ENCODE data around the gene SLC12A5.

SLC12A5 gene

DNA sequence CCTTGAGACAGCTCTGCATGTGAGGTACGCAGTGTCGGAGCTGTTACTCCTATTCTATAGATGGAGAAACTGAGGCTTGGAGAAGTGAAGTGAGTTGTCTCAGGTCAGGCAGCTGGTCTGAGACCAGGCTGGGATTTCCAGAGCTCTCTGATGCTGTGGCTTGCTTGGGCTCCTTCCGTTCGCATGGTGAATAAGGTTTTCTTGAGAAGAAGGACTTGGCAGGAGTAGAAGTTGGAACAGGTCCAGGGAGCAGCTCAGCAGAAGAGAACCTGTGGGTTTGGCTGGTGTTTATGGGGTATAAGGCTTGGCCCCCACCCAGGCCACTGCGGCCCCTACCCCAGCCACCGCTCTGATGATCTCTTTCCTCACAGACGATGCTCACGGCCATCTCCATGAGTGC lies 7.4 kb downstream of the SLC12A5 start:
- no peak overlapping the region for H3K9ac ChIP-seq (ENCODE audit: low read length in 5 of 5)
- H3K27me3 ChIP-seq (ENCODE audit: control insufficient read depth in 5 of 5, insufficient read depth in 4 of 5, low read length in 5 of 5), result peaks cover 26 to 54% (median 43%) of the 10 kb centered on the region in 5 donors
- H3K9me3 ChIP-seq (ENCODE audit: control insufficient read depth in 5 of 5, low read length in 5 of 5), result peaks cover 0 to 4% (median 0%) of the 10 kb centered on the region in 5 donors
- no peaks in the 10 kb centered on the region for H3K36me3 ChIP-seq (ENCODE audit: control insufficient read depth in 5 of 5, insufficient read depth in 5 of 5, low read length in 5 of 5)
- H3K4me3 ChIP-seq (ENCODE audit: low read depth in 1 of 5, low read length in 5 of 5), result no peak overlapping the region
- peaks cover 0 to 7% (median 5%) of the 10 kb centered on the region in 5 donors for H3K4me1 ChIP-seq (ENCODE audit: control insufficient read depth in 5 of 5, insufficient read depth in 5 of 5, low read length in 5 of 5)
- H3K27ac ChIP-seq (ENCODE audit: low read depth, low read length), result no peak overlapping the region

DNA sequence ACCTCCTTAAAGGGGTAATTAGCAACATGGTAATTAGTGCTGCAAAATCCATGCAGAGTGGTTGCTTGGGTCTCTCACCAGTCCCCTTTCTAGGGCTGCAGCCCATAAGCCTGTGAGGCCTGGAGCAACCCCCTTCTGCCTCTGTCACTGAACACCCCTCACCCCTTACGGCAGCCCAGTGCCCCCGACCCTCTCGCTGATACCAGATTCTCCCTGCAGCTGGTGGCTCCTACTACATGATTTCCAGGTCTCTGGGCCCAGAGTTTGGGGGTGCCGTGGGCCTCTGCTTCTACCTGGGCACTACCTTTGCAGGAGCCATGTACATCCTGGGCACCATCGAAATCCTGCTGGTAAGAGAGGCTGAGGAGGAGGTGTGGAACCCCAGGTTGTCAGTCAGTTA lies 8.0 kb downstream of the SLC12A5 start:
- no peaks in the 10 kb centered on the region for H3K36me3 ChIP-seq (ENCODE audit: control insufficient read depth in 5 of 5, insufficient read depth in 5 of 5, low read length in 5 of 5)
- H3K9me3 ChIP-seq (ENCODE audit: control insufficient read depth in 5 of 5, low read length in 5 of 5), result peaks cover 0 to 7% (median 0%) of the 10 kb centered on the region in 5 donors
- no peak overlapping the region for H3K4me3 ChIP-seq (ENCODE audit: low read depth in 1 of 5, low read length in 5 of 5)
- H3K27ac ChIP-seq (ENCODE audit: low read depth, low read length), result no peak overlapping the region
- H3K4me1 ChIP-seq (ENCODE audit: control insufficient read depth in 5 of 5, insufficient read depth in 5 of 5, low read length in 5 of 5), result peaks cover 0 to 2% (median 0%) of the 10 kb centered on the region in 5 donors
- no peak overlapping the region for H3K9ac ChIP-seq (ENCODE audit: low read length in 5 of 5)
- peaks cover 25 to 52% (median 37%) of the 10 kb centered on the region in 5 donors for H3K27me3 ChIP-seq (ENCODE audit: control insufficient read depth in 5 of 5, insufficient read depth in 4 of 5, low read length in 5 of 5)

DNA sequence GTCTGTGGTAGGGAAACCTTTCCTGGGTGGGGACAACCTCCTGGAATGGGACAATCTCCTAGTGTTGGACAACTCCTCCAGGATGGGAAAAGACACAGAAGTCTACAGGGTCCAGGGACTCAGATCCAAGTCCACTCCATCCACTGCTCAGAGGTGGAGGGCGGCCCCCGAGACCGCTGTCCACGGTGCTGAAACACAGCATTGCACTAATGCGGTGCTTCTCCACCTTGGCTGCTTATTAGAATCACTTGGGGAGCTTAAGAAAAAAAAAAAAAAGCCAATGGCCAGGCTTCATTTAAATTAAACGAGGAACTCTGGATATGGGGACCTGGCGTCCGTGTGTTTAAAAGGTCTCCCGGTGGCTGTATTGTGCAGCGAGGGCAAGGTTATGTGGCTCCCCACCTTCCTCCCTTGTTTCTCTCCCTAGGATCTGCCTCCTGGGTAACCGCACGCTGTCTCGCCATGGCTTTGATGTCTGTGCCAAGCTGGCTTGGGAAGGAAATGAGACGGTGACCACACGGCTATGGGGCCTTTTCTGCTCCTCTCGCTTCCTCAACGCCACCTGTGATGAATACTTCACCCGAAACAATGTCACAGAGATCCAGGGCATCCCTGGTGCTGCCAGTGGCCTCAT lies 12.0 kb downstream of the SLC12A5 start:
- H3K36me3 ChIP-seq (ENCODE audit: control insufficient read depth in 5 of 5, insufficient read depth in 5 of 5, low read length in 5 of 5), result no peaks in the 10 kb centered on the region
- no peak overlapping the region for H3K4me3 ChIP-seq (ENCODE audit: low read depth in 1 of 5, low read length in 5 of 5)
- no peak overlapping the region for H3K27ac ChIP-seq (ENCODE audit: low read depth, low read length)
- no peaks in the 10 kb centered on the region for H3K4me1 ChIP-seq (ENCODE audit: control insufficient read depth in 5 of 5, insufficient read depth in 5 of 5, low read length in 5 of 5)
- H3K9me3 ChIP-seq (ENCODE audit: control insufficient read depth in 5 of 5, low read length in 5 of 5), result peaks cover 0 to 7% (median 0%) of the 10 kb centered on the region in 5 donors
- H3K9ac ChIP-seq (ENCODE audit: low read length in 5 of 5), result no peak overlapping the region
- peaks cover 10 to 31% (median 21%) of the 10 kb centered on the region in 5 donors for H3K27me3 ChIP-seq (ENCODE audit: control insufficient read depth in 5 of 5, insufficient read depth in 4 of 5, low read length in 5 of 5)

DNA sequence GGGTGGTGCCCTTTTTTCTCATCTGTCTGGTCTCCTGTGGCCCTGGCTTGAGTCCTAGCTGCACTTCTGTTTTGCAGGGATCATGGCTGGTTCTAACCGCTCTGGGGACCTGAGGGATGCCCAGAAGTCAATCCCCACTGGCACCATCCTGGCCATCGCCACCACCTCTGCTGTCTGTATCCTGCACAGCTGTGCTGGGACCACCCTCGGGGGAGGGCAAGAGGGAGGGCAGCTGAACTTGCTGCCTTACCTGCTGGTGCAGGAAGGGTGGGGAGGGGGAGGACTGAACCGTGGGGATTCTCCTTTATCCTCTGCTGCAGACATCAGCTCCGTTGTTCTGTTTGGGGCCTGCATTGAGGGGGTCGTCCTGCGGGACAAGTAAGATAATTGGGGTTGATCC lies 14.5 kb downstream of the SLC12A5 start:
- peaks cover 14 to 50% (median 30%) of the 10 kb centered on the region in 5 donors for H3K27me3 ChIP-seq (ENCODE audit: control insufficient read depth in 5 of 5, insufficient read depth in 4 of 5, low read length in 5 of 5)
- no peaks in the 10 kb centered on the region for H3K4me1 ChIP-seq (ENCODE audit: control insufficient read depth in 5 of 5, insufficient read depth in 5 of 5, low read length in 5 of 5)
- H3K9me3 ChIP-seq (ENCODE audit: control insufficient read depth in 5 of 5, low read length in 5 of 5), result peaks cover 0 to 7% (median 0%) of the 10 kb centered on the region in 5 donors
- H3K9ac ChIP-seq (ENCODE audit: low read length in 5 of 5), result no peak overlapping the region
- no peaks in the 10 kb centered on the region for H3K36me3 ChIP-seq (ENCODE audit: control insufficient read depth in 5 of 5, insufficient read depth in 5 of 5, low read length in 5 of 5)
- no peak overlapping the region for H3K4me3 ChIP-seq (ENCODE audit: low read depth in 1 of 5, low read length in 5 of 5)
- H3K27ac ChIP-seq (ENCODE audit: low read depth, low read length), result no peak overlapping the region

DNA sequence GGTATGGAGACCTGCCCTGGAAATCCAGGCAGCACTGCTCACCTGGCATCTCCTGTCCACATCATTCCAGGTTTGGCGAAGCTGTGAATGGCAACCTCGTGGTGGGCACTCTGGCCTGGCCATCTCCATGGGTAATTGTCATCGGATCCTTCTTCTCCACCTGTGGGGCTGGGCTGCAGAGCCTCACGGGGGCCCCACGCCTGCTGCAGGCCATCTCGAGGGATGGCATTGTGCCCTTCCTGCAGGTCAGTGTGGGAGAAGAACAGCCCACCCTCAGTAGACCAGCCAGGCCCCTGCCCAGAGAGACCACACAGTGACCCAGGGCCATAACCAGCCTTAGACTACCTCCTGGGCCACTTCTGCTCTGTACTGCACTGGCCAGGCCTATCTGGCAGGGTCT lies 15.9 kb downstream of the SLC12A5 start:
- Histone ChIP-seq H3K9ac (ENCODE audit: low read length in 5 of 5) (no peak overlapping the region), H3K4me3 (ENCODE audit: low read depth in 1 of 5, low read length in 5 of 5) (no peak overlapping the region), H3K9me3 (ENCODE audit: control insufficient read depth in 5 of 5, low read length in 5 of 5) (peaks cover 0 to 7% (median 0%) of the 10 kb centered on the region in 5 donors), H3K27ac (ENCODE audit: low read depth, low read length) (no peak overlapping the region), H3K4me1 (ENCODE audit: control insufficient read depth in 5 of 5, insufficient read depth in 5 of 5, low read length in 5 of 5) (no peaks in the 10 kb centered on the region), H3K36me3 (ENCODE audit: control insufficient read depth in 5 of 5, insufficient read depth in 5 of 5, low read length in 5 of 5) (no peaks in the 10 kb centered on the region), H3K27me3 (ENCODE audit: control insufficient read depth in 5 of 5, insufficient read depth in 4 of 5, low read length in 5 of 5) (peaks cover 14 to 56% (median 30%) of the 10 kb centered on the region in 5 donors)

DNA sequence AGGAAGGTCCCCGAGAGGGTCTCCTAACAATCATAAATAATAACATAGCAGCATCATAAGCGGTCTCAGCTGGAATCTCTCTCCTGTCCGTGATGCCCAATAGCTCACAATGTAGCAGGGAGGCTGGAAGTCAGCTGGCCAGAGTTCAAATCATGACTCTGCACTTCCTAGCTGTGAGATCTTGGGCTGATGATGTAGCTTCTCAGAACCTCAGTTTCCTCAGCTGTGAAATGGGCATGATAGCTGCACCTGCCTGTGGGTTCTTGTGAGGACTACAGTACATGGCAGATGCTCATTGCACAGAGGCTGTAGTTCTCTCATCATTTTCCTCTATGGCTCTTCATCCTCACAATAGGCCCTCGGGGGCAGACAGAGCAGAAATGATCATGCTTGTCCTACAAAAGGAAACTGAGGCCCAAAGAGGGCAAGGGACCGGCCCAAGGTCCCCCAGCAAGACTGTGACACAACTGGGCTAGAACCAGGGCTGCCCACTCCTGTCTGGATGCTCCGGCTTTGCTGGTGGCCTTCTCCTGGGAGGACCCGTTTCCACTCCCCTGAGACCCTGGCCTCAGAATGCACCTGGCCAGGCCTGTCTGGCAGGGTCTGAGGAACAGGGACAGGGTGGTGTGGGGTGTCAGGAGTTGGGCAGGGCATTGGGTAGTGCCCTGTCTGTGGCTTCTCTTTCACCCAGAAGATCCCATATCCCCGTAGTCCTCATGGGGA lies 17.7 kb downstream of the SLC12A5 start:
- peaks cover 14 to 42% (median 31%) of the 10 kb centered on the region in 5 donors for H3K27me3 ChIP-seq (ENCODE audit: control insufficient read depth in 5 of 5, insufficient read depth in 4 of 5, low read length in 5 of 5)
- no peaks in the 10 kb centered on the region for H3K36me3 ChIP-seq (ENCODE audit: control insufficient read depth in 5 of 5, insufficient read depth in 5 of 5, low read length in 5 of 5)

DNA sequence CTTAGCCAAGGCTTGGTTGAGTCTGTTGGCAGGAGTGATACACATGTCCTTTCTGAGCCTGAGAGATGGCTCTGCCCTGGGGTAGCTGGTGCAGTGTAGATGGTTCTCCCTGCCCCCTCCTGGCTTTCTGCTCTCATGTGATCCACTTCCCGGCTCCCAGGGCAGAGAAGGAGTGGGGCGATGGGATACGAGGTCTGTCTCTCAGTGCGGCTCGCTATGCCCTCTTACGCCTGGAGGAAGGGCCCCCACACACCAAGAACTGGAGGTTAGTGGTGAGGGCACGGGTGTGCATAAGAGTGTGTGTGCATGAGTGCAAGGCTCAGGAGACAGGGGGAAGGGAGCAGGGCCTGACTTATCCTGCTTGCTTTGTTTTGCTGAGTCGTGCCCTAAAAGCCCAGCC lies 18.8 kb downstream of the SLC12A5 start:
- H3K4me1 ChIP-seq (ENCODE audit: control insufficient read depth in 5 of 5, insufficient read depth in 5 of 5, low read length in 5 of 5), result no peaks in the 10 kb centered on the region
- H3K27me3 ChIP-seq (ENCODE audit: control insufficient read depth in 5 of 5, insufficient read depth in 4 of 5, low read length in 5 of 5), result peaks cover 11 to 39% (median 29%) of the 10 kb centered on the region in 5 donors
- H3K36me3 ChIP-seq (ENCODE audit: control insufficient read depth in 5 of 5, insufficient read depth in 5 of 5, low read length in 5 of 5), result no peaks in the 10 kb centered on the region
- no peak overlapping the region for H3K4me3 ChIP-seq (ENCODE audit: low read depth in 1 of 5, low read length in 5 of 5)
- H3K9ac ChIP-seq (ENCODE audit: low read length in 5 of 5), result no peak overlapping the region
- no peak overlapping the region for H3K27ac ChIP-seq (ENCODE audit: low read depth, low read length)
- H3K9me3 ChIP-seq (ENCODE audit: control insufficient read depth in 5 of 5, low read length in 5 of 5), result no peaks in the 10 kb centered on the region

More for the DNA sequence above, 17.7 kb downstream of the SLC12A5 start:
- Histone ChIP-seq H3K27ac (ENCODE audit: low read depth, low read length) (no peak overlapping the region), H3K4me1 (ENCODE audit: control insufficient read depth in 5 of 5, insufficient read depth in 5 of 5, low read length in 5 of 5) (no peaks in the 10 kb centered on the region), H3K9ac (ENCODE audit: low read length in 5 of 5) (no peak overlapping the region), H3K4me3 (ENCODE audit: low read depth in 1 of 5, low read length in 5 of 5) (no peak overlapping the region), H3K9me3 (ENCODE audit: control insufficient read depth in 5 of 5, low read length in 5 of 5) (no peaks in the 10 kb centered on the region)

DNA sequence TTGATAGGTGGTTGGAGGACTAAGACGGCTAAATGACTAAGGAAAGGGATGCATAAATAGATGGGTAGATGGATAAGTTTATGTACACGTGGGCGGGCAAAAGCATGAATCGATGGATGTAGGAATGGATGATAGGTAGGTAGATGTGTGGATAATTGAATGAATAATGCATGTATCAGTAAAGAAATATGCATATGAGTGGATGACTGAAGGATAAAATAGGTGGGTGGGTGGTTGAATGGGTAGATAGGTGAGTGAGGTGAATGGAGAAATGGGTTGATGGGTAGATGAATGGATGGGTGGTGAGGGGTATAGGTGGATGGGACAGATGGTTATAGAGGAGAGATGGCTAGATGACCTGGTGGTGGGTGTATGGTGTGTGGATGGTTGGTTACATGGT lies 20.2 kb downstream of the SLC12A5 start:
- Histone ChIP-seq H3K27me3 (ENCODE audit: control insufficient read depth in 5 of 5, insufficient read depth in 4 of 5, low read length in 5 of 5) (peaks cover 13 to 35% (median 28%) of the 10 kb centered on the region in 5 donors), H3K9ac (ENCODE audit: low read length in 5 of 5) (no peak overlapping the region), H3K4me1 (ENCODE audit: control insufficient read depth in 5 of 5, insufficient read depth in 5 of 5, low read length in 5 of 5) (no peaks in the 10 kb centered on the region), H3K36me3 (ENCODE audit: control insufficient read depth in 5 of 5, insufficient read depth in 5 of 5, low read length in 5 of 5) (no peaks in the 10 kb centered on the region), H3K4me3 (ENCODE audit: low read depth in 1 of 5, low read length in 5 of 5) (no peak overlapping the region), H3K9me3 (ENCODE audit: control insufficient read depth in 5 of 5, low read length in 5 of 5) (no peaks in the 10 kb centered on the region), H3K27ac (ENCODE audit: low read depth, low read length) (no peak overlapping the region)

DNA sequence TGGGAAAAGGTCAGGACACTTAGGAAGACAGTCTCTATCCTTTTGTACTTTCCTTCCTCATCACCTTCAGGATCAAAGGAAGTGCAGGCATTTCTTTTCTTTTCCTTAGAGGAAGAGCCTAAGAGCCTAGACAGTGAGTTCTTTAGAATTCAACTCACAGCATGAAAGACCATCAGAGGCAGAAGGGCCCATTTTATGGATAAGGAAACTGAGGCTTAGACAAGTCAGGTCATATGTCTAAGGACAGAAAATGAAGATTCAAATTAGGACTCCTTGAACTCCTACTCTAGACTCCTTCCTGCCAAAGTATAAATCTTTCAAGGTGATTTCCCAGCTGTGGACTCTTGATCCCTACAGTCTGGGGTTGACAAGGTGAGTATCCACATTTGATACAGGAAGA lies 20.8 kb downstream of the SLC12A5 start:
- Histone ChIP-seq H3K4me1 (ENCODE audit: control insufficient read depth in 5 of 5, insufficient read depth in 5 of 5, low read length in 5 of 5) (no peaks in the 10 kb centered on the region), H3K27me3 (ENCODE audit: control insufficient read depth in 5 of 5, insufficient read depth in 4 of 5, low read length in 5 of 5) (peaks cover 13 to 39% (median 30%) of the 10 kb centered on the region in 5 donors), H3K9ac (ENCODE audit: low read length in 5 of 5) (no peak overlapping the region), H3K9me3 (ENCODE audit: control insufficient read depth in 5 of 5, low read length in 5 of 5) (no peaks in the 10 kb centered on the region), H3K4me3 (ENCODE audit: low read depth in 1 of 5, low read length in 5 of 5) (no peak overlapping the region), H3K36me3 (ENCODE audit: control insufficient read depth in 5 of 5, insufficient read depth in 5 of 5, low read length in 5 of 5) (no peaks in the 10 kb centered on the region), H3K27ac (ENCODE audit: low read depth, low read length) (no peak overlapping the region)

DNA sequence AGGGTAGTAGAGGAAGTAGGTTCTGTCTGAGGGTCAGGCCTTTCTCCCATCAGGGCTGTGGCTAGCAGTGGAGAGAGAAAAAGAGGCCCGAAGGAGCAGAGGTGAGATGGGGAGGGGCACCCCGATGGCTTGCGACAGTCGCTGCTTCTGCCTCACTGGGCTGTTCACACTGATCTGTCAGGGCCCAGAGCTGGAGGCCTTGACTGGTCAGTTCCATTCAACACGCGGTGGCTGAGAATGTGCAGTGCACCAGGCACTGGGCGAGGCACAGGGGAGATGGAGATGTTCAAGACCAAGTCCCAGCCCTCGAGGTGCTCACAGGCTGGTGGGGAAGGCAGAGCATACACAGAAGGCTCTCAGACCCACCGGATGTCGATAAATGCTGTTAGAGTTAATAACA lies 21.4 kb downstream of the SLC12A5 start:
- no peak overlapping the region for H3K9ac ChIP-seq (ENCODE audit: low read length in 5 of 5)
- no peaks in the 10 kb centered on the region for H3K36me3 ChIP-seq (ENCODE audit: control insufficient read depth in 5 of 5, insufficient read depth in 5 of 5, low read length in 5 of 5)
- H3K27ac ChIP-seq (ENCODE audit: low read depth, low read length), result no peak overlapping the region
- H3K4me1 ChIP-seq (ENCODE audit: control insufficient read depth in 5 of 5, insufficient read depth in 5 of 5, low read length in 5 of 5), result no peaks in the 10 kb centered on the region
- H3K27me3 ChIP-seq (ENCODE audit: control insufficient read depth in 5 of 5, insufficient read depth in 4 of 5, low read length in 5 of 5), result peaks cover 13 to 44% (median 31%) of the 10 kb centered on the region in 5 donors
- no peaks in the 10 kb centered on the region for H3K9me3 ChIP-seq (ENCODE audit: control insufficient read depth in 5 of 5, low read length in 5 of 5)
- no peak overlapping the region for H3K4me3 ChIP-seq (ENCODE audit: low read depth in 1 of 5, low read length in 5 of 5)

All from subcutaneous abdominal adipose tissue (tissue), 5 donors.